ENCODE results near the gene TMEM63C.

The TMEM63C gene

GRCh38 chr14:77260631-77261030 is 79.0 kb downstream of the TMEM63C start:
- TF ChIP-seq EZH2 (IDR thresholded peaks at IDR 0.05; ENCODE audit: borderline replicate concordance, low read length): no peak
- no peak for TF ChIP-seq CTCF (IDR thresholded peaks at IDR 0.05; ENCODE audit: low read length)
- Histone ChIP-seq H3K9me3 (ENCODE audit: low read length) (no peaks in the 10 kb centered on the region), H3K4me3 (ENCODE audit: low read depth, low read length, poor library complexity, severe bottlenecking) (no peak overlapping the region), H3K79me2 (ENCODE audit: insufficient read depth, low read length) (no peaks in the 10 kb centered on the region), H2AFZ (ENCODE audit: low read length) (no peak overlapping the region), H3K36me3 (ENCODE audit: insufficient read depth, low read length) (no peaks in the 10 kb centered on the region), H3K9ac (ENCODE audit: low read length) (no peak overlapping the region), H3K4me1 (ENCODE audit: insufficient read depth, low read length, severe bottlenecking) (no peaks in the 10 kb centered on the region), H3K27me3 (ENCODE audit: insufficient read depth, low read length) (peaks cover 8% of the 10 kb centered on the region), H4K20me1 (ENCODE audit: insufficient read depth, low read length) (no peaks in the 10 kb centered on the region), H3K4me2 (ENCODE audit: low read length) (no peak overlapping the region), H3K27ac (ENCODE audit: low read depth, low read length, poor library complexity, severe bottlenecking) (no peak overlapping the region), H3K9me2 (ENCODE audit: low read depth, low read length) (no peaks in the 10 kb centered on the region), H3F3A (ENCODE audit: insufficient read depth, low read length) (no peaks in the 10 kb centered on the region)

- no peak overlapping the region for H3K27ac ChIP-seq (ENCODE audit: low read depth, low read length, poor library complexity, severe bottlenecking)
- no peaks in the 10 kb centered on the region for H3K9me2 ChIP-seq (ENCODE audit: low read depth, low read length)
- no peak overlapping the region for H3K9ac ChIP-seq (ENCODE audit: low read length)
- H3K4me2 ChIP-seq (ENCODE audit: low read length): no peak overlapping the region
- H2AFZ ChIP-seq (ENCODE audit: low read length): no peak overlapping the region
- H3K27me3 ChIP-seq (ENCODE audit: insufficient read depth, low read length): peaks cover 8% of the 10 kb centered on the region
- no peaks in the 10 kb centered on the region for H3K79me2 ChIP-seq (ENCODE audit: insufficient read depth, low read length)
- H3F3A ChIP-seq (ENCODE audit: insufficient read depth, low read length): no peaks in the 10 kb centered on the region
- no peaks in the 10 kb centered on the region; the same call in 1 of the 2 replicates for H3K36me3 ChIP-seq (ENCODE audit: insufficient read depth, low read length)
- H3K4me1 ChIP-seq (ENCODE audit: insufficient read depth, low read length, severe bottlenecking): no peaks in the 10 kb centered on the region
- TF ChIP-seq EZH2 (IDR thresholded peaks at IDR 0.05; ENCODE audit: borderline replicate concordance, low read length) (no peak), CTCF (IDR thresholded peaks at IDR 0.05; ENCODE audit: low read length) (no peak)
- H3K4me3 ChIP-seq (ENCODE audit: low read depth, low read length, poor library complexity, severe bottlenecking): no peak overlapping the region
- no peaks in the 10 kb centered on the region for H4K20me1 ChIP-seq (ENCODE audit: insufficient read depth, low read length)
- no peaks in the 10 kb centered on the region for H3K9me3 ChIP-seq (ENCODE audit: low read length)
Measured at GRCh38 chr14:77264466-77265186, 83.0 kb downstream of the TMEM63C start.

GRCh38 chr14:77265187-77265515 is 83.6 kb downstream of the TMEM63C start:
- Histone ChIP-seq H3K9me2 (ENCODE audit: low read depth, low read length) (no peaks in the 10 kb centered on the region), H3F3A (ENCODE audit: insufficient read depth, low read length) (no peaks in the 10 kb centered on the region), H3K79me2 (ENCODE audit: insufficient read depth, low read length) (no peaks in the 10 kb centered on the region), H3K36me3 (ENCODE audit: insufficient read depth, low read length) (no peaks in the 10 kb centered on the region; the same call in 1 of the 2 replicates), H3K9ac (ENCODE audit: low read length) (no peak overlapping the region), H2AFZ (ENCODE audit: low read length) (no peak overlapping the region), H4K20me1 (ENCODE audit: insufficient read depth, low read length) (no peaks in the 10 kb centered on the region), H3K27me3 (ENCODE audit: insufficient read depth, low read length) (peaks cover 6% of the 10 kb centered on the region), H3K4me3 (ENCODE audit: low read depth, low read length, poor library complexity, severe bottlenecking) (no peak overlapping the region), H3K4me2 (ENCODE audit: low read length) (no peak overlapping the region), H3K27ac (ENCODE audit: low read depth, low read length, poor library complexity, severe bottlenecking) (no peak overlapping the region), H3K4me1 (ENCODE audit: insufficient read depth, low read length, severe bottlenecking) (no peaks in the 10 kb centered on the region), H3K9me3 (ENCODE audit: low read length) (no peaks in the 10 kb centered on the region)
- TF ChIP-seq CTCF (IDR thresholded peaks at IDR 0.05; ENCODE audit: low read length) (no peak), EZH2 (IDR thresholded peaks at IDR 0.05; ENCODE audit: borderline replicate concordance, low read length) (no peak)

Measured in OCI-LY1 (cell line).